Esophagus squamous epithelium (tissue), 4 donors: ENCODE results near the gene CNBP.

ENCODE experiments used
- POLR2A ChIP-seq, 4 donors: fragments of 450-650 bp; IDR thresholded peaks; one replicate each; pipeline ENCODE4 v1.6.1; 2017; ENCODE audit warnings: antibody characterized with exemption in 4 of 4, mild to moderate bottlenecking in 4 of 4, moderate library complexity in 3 of 4
- TF ChIP-seq, protein P1 (sequence below), 6 experiments: fragments of 450-650 bp in 4 of 6; fragments of 200-600 bp in 2 of 6; sonication (generic) in 2 of 6; IDR thresholded peaks; one replicate each; pipeline ENCODE4 v1.5.1; 2016 to 2019; ENCODE audit warnings: antibody characterized with exemption in 6 of 6, mild to moderate bottlenecking in 4 of 6, moderate library complexity in 4 of 6

GRCh38 chr3:129122412-129123011, 61.2 kb downstream of the CNBP start:
- TF ChIP-seq, protein P1, sequence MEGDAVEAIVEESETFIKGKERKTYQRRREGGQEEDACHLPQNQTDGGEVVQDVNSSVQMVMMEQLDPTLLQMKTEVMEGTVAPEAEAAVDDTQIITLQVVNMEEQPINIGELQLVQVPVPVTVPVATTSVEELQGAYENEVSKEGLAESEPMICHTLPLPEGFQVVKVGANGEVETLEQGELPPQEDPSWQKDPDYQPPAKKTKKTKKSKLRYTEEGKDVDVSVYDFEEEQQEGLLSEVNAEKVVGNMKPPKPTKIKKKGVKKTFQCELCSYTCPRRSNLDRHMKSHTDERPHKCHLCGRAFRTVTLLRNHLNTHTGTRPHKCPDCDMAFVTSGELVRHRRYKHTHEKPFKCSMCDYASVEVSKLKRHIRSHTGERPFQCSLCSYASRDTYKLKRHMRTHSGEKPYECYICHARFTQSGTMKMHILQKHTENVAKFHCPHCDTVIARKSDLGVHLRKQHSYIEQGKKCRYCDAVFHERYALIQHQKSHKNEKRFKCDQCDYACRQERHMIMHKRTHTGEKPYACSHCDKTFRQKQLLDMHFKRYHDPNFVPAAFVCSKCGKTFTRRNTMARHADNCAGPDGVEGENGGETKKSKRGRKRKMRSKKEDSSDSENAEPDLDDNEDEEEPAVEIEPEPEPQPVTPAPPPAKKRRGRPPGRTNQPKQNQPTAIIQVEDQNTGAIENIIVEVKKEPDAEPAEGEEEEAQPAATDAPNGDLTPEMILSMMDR (IDR thresholded peaks at IDR 0.05): no peak
- TF ChIP-seq POLR2A (IDR thresholded peaks at IDR 0.05): no peak
